ENCODE results near the gene LMOD2. TPM values are rescaled to one million over a fixed set of nuclear protein-coding genes. Genes with fewer than 3 reads are reported as not detected.

Gene LMOD2
- total RNA-seq, 1 experiment from 2014 or later: not detected

DNA sequence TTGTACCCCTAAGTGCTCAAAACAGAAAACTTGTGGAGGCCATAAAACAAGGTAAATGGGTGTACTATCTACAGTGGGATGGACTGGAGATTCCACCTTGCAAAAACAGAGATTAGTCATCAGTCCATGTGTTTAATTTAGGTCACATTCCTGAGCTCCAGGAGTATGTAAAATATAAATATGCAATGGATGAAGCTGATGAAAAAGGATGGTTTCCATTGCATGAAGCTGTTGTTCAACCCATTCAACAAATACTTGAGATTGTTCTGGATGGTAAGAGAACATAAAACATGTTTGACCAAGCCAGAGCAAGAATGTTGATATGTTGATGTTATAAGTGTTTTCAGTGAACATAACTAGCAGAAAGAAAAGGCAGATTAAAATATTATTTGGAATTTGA is 39.4 kb upstream of the LMOD2 start:
- ChIA-PET POLR2A (no interaction called here), CTCF (no interaction called here)
- in situ Hi-C loops (cut with HindIII; ENCODE audit: low pct_unique_long_range_greater_than_20kb, low sequenced_read_pairs): no loop called here
- H3K4me1 ChIP-seq (ENCODE audit: control insufficient read depth, insufficient read depth, low read length): no peaks in the 10 kb centered on the region
- no peak overlapping the region for H3K4me3 ChIP-seq (ENCODE audit: low read depth in 2 of 2, low read length in 2 of 2)
- ATAC-seq (no peak), DNase-seq (ENCODE audit: low read depth, low spot score) (no peak)
- intact Hi-C loops (cut with micrococcal nuclease; ENCODE audit: unreplicated experiment): no loop called here
- no TSS peak for BruUV-seq (replicated peaks)
- H3K36me3 ChIP-seq (ENCODE audit: control insufficient read depth, insufficient read depth, low read length): no peaks in the 10 kb centered on the region
- TF ChIP-seq, protein P1, sequence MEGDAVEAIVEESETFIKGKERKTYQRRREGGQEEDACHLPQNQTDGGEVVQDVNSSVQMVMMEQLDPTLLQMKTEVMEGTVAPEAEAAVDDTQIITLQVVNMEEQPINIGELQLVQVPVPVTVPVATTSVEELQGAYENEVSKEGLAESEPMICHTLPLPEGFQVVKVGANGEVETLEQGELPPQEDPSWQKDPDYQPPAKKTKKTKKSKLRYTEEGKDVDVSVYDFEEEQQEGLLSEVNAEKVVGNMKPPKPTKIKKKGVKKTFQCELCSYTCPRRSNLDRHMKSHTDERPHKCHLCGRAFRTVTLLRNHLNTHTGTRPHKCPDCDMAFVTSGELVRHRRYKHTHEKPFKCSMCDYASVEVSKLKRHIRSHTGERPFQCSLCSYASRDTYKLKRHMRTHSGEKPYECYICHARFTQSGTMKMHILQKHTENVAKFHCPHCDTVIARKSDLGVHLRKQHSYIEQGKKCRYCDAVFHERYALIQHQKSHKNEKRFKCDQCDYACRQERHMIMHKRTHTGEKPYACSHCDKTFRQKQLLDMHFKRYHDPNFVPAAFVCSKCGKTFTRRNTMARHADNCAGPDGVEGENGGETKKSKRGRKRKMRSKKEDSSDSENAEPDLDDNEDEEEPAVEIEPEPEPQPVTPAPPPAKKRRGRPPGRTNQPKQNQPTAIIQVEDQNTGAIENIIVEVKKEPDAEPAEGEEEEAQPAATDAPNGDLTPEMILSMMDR (IDR thresholded peaks at IDR 0.05): no peak
- no peak for TF ChIP-seq SIN3A (IDR thresholded peaks at IDR 0.05; ENCODE audit: borderline replicate concordance, insufficient read depth, low read depth, low read length)
- no peak for TF ChIP-seq POLR2AphosphoS5 (IDR thresholded peaks at IDR 0.05; ENCODE audit: low read depth, low read length)
- TF ChIP-seq, protein P2, sequence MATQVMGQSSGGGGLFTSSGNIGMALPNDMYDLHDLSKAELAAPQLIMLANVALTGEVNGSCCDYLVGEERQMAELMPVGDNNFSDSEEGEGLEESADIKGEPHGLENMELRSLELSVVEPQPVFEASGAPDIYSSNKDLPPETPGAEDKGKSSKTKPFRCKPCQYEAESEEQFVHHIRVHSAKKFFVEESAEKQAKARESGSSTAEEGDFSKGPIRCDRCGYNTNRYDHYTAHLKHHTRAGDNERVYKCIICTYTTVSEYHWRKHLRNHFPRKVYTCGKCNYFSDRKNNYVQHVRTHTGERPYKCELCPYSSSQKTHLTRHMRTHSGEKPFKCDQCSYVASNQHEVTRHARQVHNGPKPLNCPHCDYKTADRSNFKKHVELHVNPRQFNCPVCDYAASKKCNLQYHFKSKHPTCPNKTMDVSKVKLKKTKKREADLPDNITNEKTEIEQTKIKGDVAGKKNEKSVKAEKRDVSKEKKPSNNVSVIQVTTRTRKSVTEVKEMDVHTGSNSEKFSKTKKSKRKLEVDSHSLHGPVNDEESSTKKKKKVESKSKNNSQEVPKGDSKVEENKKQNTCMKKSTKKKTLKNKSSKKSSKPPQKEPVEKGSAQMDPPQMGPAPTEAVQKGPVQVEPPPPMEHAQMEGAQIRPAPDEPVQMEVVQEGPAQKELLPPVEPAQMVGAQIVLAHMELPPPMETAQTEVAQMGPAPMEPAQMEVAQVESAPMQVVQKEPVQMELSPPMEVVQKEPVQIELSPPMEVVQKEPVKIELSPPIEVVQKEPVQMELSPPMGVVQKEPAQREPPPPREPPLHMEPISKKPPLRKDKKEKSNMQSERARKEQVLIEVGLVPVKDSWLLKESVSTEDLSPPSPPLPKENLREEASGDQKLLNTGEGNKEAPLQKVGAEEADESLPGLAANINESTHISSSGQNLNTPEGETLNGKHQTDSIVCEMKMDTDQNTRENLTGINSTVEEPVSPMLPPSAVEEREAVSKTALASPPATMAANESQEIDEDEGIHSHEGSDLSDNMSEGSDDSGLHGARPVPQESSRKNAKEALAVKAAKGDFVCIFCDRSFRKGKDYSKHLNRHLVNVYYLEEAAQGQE (IDR thresholded peaks at IDR 0.05; ENCODE audit: insufficient read depth in 1 of 2, low read depth in 2 of 2, low read length in 1 of 2): no peak
- TF ChIP-seq TCF7L2 (IDR thresholded peaks at IDR 0.05; ENCODE audit: low read depth, low read length): no peak
- H3K27ac ChIP-seq (ENCODE audit: low read length): no peak overlapping the region
- H3K27me3 ChIP-seq (ENCODE audit: control insufficient read depth, insufficient read depth, low read length): no peaks in the 10 kb centered on the region; the same call in 1 of the 2 replicates
- H3K9me3 ChIP-seq (ENCODE audit: control insufficient read depth, insufficient read depth, low read depth, low read length): no peaks in the 10 kb centered on the region

DNA sequence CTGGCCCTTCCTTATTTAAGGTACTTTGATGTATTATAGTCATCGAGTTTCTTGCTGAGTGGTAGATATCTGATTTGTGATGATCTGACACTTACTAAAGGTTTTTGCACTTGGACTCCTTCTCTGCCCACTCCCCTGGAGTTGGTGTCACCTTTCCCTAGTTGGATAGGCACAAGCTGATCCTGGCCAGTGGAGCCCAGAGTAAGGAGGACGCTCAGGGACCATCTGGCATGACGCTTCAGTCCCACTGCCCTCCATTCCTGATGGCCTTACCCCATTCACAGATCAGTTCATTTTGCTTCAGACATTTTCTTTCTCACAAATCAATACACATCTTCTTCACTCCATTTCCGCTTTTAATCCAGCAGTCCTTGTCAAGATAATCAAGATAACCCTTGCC is 34.0 kb upstream of the LMOD2 start:
- Histone ChIP-seq H3K4me3 (ENCODE audit: low read depth in 2 of 2, low read length in 2 of 2) (no peak overlapping the region), H3K9me3 (ENCODE audit: control insufficient read depth, insufficient read depth, low read depth, low read length) (no peaks in the 10 kb centered on the region), H3K4me1 (ENCODE audit: control insufficient read depth, insufficient read depth, low read length) (no peaks in the 10 kb centered on the region), H3K27me3 (ENCODE audit: control insufficient read depth, insufficient read depth, low read length) (no peaks in the 10 kb centered on the region), H3K36me3 (ENCODE audit: control insufficient read depth, insufficient read depth, low read length) (no peaks in the 10 kb centered on the region), H3K27ac (ENCODE audit: low read length) (no peak overlapping the region)
- in situ Hi-C loops (cut with HindIII; ENCODE audit: low pct_unique_long_range_greater_than_20kb, low sequenced_read_pairs) (no loop called here), intact Hi-C loops (cut with micrococcal nuclease; ENCODE audit: unreplicated experiment) (no loop called here)
- no TSS peak for BruUV-seq (replicated peaks)
- CTCF ChIA-PET: no interaction called here
- TF ChIP-seq TCF7L2 (IDR thresholded peaks at IDR 0.05; ENCODE audit: low read depth, low read length) (no peak), POLR2AphosphoS5 (IDR thresholded peaks at IDR 0.05; ENCODE audit: low read depth, low read length) (no peak), SIN3A (IDR thresholded peaks at IDR 0.05; ENCODE audit: borderline replicate concordance, insufficient read depth, low read depth, low read length) (no peak)
- TF ChIP-seq, protein P1 (IDR thresholded peaks at IDR 0.05): no peak
- TF ChIP-seq, protein P2 (IDR thresholded peaks at IDR 0.05; ENCODE audit: insufficient read depth in 1 of 2, low read depth in 2 of 2, low read length in 1 of 2): no peak
- ATAC-seq (no peak), DNase-seq (ENCODE audit: low read depth, low spot score) (no peak)
- POLR2A ChIA-PET: no interaction called here

All from Panc1 (cell line).